HG02571 (cell line): Measurements from ENCODE around the gene EIF6.

ENCODE experiments used
- ATAC-seq: cut with Tn5 transposase; IDR thresholded peaks from one replicate; pipeline ENCODE4 v1.9.1; 2021; ENCODE audit warnings: mild to moderate bottlenecking, moderate library complexity; ENCODE audit not compliant: unreplicated experiment

EIF6 gene

DNA sequence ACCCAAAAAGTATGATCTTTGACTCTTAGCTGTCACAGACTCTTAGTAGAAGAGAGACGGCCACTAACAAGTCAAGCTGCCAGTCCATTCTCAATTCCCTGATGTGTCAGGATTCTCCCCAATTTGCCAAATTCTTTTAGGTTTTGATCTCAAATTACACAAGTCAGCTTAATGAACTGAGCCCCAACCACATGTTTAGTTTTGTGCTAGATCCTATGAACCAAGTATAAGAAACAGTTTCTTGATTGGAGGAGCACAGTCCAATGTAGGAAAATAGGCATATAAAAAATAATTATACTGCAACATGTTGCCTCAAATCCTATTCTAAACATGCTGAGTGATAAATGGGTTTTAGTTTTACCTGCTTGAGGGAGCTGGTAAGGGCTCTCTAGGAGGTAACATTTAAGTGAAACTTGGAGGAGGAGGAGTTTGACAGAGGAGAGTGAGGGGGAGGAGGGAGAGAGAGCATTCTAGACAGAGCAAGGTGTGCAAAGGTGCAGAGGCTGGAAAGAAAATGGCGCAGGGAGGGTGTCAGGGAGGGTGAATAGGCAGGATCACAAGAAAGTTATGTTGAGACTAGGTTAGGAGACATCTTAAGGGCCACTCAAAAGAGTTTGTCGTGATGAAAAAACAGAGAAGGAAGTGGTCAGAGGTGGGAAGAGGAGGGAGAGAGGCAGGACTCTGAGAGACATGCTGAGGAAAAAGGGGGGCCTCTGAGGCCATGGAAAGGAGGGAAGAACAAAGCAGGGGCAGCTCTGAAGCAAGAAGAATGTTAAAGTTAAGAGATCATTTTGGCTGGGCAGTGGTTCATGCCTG is 30.5 kb upstream of the EIF6 start:
- ATAC-seq: no peak

GRCh38 chr20:35312318-35312717 is 27.7 kb upstream of the EIF6 start:
- no peak for ATAC-seq

DNA sequence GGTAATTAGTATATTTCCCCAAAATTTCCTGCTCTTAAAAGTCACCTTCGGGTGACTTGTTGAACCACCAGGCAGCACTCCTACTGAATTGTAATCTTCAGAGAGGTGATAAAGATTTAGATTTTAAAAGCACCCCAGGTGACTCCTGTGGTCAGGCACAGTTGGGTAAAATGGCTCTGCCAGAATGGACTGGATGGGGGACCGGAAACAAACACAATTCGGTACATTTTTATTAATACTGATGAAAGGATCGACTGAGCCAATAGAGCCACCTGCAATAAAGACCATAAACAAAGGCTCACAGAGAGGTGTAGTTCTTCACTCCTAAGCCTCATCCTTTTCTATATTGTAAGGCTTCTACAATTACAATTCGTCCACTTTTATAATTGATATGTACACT is 27.2 kb upstream of the EIF6 start:
- ATAC-seq: no peak

DNA sequence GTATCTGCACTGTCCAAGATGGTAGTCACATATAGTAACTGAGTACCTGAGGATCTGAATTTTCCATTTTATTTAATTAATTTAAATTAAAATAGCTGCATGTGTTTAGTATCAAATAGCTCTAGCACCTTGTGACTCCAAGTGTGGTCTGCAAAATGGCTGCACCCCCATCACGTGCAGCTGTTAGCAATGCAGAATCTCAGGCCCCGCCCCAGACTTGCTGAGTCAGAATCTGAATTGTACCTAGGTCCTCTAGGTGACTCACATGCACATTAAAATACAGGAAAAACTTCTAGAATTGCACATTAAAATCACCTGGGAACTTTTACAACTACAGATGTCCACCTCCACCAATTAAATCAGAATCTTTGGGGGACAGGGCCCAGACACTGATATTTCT is 26.8 kb upstream of the EIF6 start:
- no peak for ATAC-seq

DNA sequence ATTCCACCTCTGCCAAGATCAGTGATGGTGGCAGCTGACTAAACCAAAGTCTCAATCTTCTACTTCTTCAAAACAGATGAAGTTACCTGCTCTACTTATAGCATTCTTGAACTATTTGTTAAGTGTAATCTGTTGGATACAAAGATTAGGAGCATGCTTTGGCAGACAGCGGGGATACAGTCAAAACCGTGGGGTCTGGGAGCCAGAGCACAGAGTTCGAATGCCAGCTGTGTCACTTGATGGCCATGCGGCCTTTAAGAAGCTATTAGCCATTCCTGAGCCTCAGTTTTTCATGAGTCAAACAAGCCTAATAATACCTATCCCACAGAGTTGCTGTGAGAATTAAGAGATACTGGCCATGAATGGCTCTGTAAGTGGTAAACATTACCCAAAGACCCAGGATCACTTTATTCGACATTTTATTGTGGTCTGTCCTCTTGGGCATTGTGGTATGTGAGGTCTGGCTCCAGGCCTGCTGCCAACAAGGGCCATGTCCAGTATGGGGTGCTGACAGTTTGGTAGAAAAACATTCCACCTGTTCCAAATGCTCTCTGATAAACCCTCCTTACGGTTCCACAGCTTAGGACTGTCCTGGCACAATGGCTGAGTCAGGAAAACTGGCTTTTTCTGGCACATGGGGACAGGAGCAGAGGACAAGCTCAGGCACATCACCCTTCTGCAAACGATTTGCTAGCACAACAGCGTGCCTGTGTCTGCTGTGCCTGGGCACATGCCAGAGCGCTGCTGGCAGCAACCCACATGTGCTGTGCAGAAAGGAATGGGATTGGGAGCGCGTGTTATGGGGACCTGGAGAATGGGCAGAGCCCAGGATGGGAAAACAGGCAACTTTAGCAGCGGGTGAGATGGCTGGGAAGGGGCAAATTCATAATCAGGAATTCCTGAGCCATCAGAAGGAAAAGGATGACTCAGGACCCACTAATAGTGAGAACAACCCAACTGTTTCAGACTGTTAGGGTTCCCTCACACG is 23.4 kb upstream of the EIF6 start:
- ATAC-seq: no peak

DNA sequence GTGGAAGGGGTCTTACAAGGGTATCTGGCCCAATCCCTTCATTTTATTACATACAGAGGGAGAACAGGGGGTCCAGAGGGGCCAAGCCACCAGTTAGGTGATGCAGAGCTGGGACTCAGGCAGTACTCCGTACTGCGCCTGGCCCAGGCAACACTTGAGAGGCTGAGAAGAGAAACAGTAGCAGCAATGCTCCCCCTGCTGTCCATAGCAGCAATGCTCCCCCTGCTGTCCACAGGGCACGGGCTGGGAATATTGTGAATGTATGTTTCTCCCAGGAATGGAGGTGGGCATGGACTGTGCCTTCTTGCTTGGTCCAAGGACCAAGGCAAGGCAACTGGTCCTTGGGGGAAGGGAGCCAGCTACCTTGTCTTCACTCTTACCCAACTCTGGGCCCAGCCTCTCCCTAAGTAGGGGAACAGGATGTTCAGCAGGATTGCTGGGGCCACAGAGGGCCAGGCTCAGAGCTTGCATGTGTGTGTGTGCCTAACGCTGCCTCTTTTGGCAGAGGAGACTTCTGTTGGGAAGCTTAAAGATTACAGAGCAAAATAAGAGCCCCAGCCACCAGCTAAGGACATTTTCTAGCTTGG is 22.5 kb upstream of the EIF6 start:
- no peak for ATAC-seq

GRCh38 chr20:35305682-35306556 is 21.3 kb upstream of the EIF6 start:
- ATAC-seq: no peak

DNA sequence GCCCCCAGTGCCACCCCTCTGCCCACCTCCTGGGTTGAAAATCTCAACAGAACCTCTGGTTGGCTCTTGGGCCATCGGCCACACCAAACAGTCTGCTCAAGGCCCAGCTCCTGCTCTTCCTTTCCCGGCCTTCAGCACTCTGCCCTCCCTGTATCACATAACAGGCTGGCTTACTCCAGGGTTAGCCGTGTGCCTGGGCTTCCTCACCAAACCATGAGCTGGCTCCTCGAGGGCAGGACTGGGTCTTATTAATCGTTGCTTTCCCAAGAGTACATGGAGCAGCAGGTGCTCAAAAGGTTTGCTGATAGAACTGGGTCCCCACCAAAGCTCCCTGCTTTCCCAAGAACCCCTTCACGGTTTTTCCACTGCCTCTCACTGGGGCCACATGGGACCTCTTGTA is 20.4 kb upstream of the EIF6 start:
- no peak for ATAC-seq

- no peak for ATAC-seq
These were observed 19.3 kb upstream of the EIF6 start for GRCh38 chr20:35303735-35304491.

- ATAC-seq: no peak
These were observed 18.8 kb upstream of the EIF6 start for GRCh38 chr20:35303382-35303734.

GRCh38 chr20:35302421-35303335 is 18.1 kb upstream of the EIF6 start:
- no peak for ATAC-seq

GRCh38 chr20:35301426-35301825 is 16.9 kb upstream of the EIF6 start:
- no peak for ATAC-seq

- no peak for ATAC-seq
These were observed 16.1 kb upstream of the EIF6 start for GRCh38 chr20:35300469-35301262.

GRCh38 chr20:35299780-35300179 is 15.2 kb upstream of the EIF6 start:
- ATAC-seq: no peak

DNA sequence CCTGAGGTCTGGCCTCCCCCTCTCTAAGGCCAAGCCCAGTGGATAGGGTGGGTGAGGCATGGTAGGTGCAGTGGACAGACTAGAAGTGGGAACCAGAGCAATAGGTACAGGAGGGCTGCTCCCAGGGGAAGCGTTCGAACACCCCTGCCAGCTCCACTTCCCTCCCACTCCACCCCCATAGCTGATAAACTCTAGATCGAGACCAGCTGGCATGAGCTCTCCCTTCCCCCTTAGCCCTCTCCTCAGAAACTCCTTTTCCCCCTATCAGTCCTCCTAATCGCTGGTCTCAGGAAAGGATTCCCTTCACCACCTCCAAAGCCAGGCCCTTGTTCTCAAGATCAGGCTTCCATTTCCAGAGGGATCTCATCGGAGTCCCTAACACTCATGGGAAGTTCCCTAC is 13.7 kb upstream of the EIF6 start:
- ATAC-seq: no peak

DNA sequence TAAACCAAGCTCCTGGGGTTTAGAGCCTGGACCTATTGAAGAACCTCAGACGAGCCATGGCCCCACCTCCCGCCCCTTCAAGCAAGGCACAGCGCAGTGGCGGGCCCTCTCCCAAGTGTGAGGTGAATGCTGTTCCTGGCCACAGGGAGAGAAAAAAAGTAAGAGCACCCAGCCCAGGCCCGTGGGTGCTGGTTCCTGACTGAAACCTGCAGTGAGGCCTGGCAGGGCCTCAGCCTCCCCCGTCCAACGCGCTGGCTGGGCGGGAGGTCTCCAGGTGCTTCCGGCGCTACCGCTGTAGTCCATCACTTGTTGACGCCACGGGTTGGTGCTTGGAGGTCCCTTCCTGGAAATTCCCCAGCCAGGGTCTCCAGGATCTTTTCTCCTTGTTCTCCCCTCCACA is 13.2 kb upstream of the EIF6 start:
- no peak for ATAC-seq

DNA sequence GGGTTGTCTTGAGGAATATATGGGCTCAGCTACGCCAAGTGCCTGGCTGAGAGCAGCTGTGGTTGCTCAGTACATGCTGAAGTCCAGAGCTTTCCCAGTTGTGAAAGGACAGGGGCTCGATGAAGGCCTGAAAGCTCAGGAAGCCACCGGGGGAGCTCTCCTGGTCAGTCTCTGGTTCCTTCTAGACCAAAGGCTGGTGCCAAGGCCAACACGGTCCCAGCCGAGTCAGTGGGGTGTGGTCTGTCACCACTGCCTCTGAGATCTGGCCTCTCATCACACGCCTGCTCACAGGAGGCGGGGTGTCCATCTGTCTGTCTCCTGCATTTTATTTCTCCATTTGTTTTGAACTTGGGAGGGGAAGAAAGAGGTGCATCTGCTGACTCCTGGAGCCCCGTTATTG is 12.6 kb upstream of the EIF6 start:
- no peak for ATAC-seq

- no peak for ATAC-seq
These were observed 11.6 kb upstream of the EIF6 start for GRCh38 chr20:35296101-35296554.
